Astrocyte (in vitro differentiated cells and primary cell): ENCODE measurements around the gene PPL. TPM values are rescaled to one million over a fixed set of nuclear protein-coding genes. Genes with fewer than 3 reads are reported as not detected.

Experiments
- DNase-seq: peaks from one replicate; pipeline ENCODE4 v3.0.0-alpha.2; 2010; ENCODE audit warnings: low read depth
- FAIRE-seq: peaks from 2 replicates; lab custom pipeline; 2011; peaks lifted over from hg19 to GRCh38; lab: Jason Lieb, UNC
- H2AFZ ChIP-seq: 2 replicates; pipeline ENCODE4 v1.6.0; 2012; ENCODE audit warnings: low read depth, low read length, inconsistent platforms
- H3K27ac ChIP-seq: 2 replicates; pipeline ENCODE4 v1.5.1; 2011; ENCODE audit warnings: low read depth, low read length, inconsistent platforms
- H3K27me3 ChIP-seq: 2 replicates; pipeline ENCODE4 v1.6.0; 2011; ENCODE audit warnings: low read length, inconsistent platforms; ENCODE audit not compliant: insufficient read depth
- H3K36me3 ChIP-seq: 2 replicates; pipeline ENCODE4 v1.5.1; 2011; ENCODE audit warnings: low read length, inconsistent platforms; ENCODE audit not compliant: insufficient read depth
- H3K4me1 ChIP-seq: 2 replicates; pipeline ENCODE4 v1.5.1; 2011; ENCODE audit warnings: low read length, inconsistent platforms; ENCODE audit not compliant: insufficient read depth
- H3K4me2 ChIP-seq: 2 replicates; pipeline ENCODE4 v1.6.0; 2012; ENCODE audit warnings: low read length, inconsistent platforms
- H3K4me3 ChIP-seq: 2 replicates; pipeline ENCODE4 v1.5.1; 2011; ENCODE audit warnings: low read depth, mild to moderate bottlenecking, low read length, inconsistent platforms; ENCODE audit not compliant: insufficient read depth
- H3K79me2 ChIP-seq: 2 replicates; pipeline ENCODE4 v1.6.0; 2012; ENCODE audit warnings: mild to moderate bottlenecking, low read length, inconsistent platforms; ENCODE audit not compliant: insufficient read depth
- H3K9ac ChIP-seq: 2 replicates; pipeline ENCODE4 v1.6.0; 2012; ENCODE audit warnings: mild to moderate bottlenecking, low read length, inconsistent platforms
- H3K9me3 ChIP-seq: 2 replicates; pipeline ENCODE4 v1.5.1; 2012; ENCODE audit warnings: low read depth, mild to moderate bottlenecking, low read length, inconsistent platforms; ENCODE audit not compliant: insufficient read depth
- H4K20me1 ChIP-seq: 2 replicates; pipeline ENCODE4 v1.6.0; 2012; ENCODE audit warnings: low read length, inconsistent platforms; ENCODE audit not compliant: insufficient read depth
- H3K27ac Mint-ChIP-seq: one replicate; pipeline ENCODE4 v1.8.0; 2021; ENCODE audit warnings: mild to moderate bottlenecking, mixed read lengths; ENCODE audit not compliant: unreplicated experiment
- H3K27me3 Mint-ChIP-seq: one replicate; pipeline ENCODE4 v1.8.0; 2021; ENCODE audit warnings: low read depth, mixed read lengths; ENCODE audit not compliant: unreplicated experiment
- H3K36me3 Mint-ChIP-seq: one replicate; pipeline ENCODE4 v1.8.0; 2021; ENCODE audit warnings: low read depth, mixed read lengths; ENCODE audit not compliant: unreplicated experiment
- H3K4me1 Mint-ChIP-seq: one replicate; pipeline ENCODE4 v1.8.0; 2021; ENCODE audit warnings: low read depth, mixed read lengths; ENCODE audit not compliant: unreplicated experiment
- H3K4me3 Mint-ChIP-seq: one replicate; pipeline ENCODE4 v1.8.0; 2021; ENCODE audit warnings: mild to moderate bottlenecking, moderate library complexity, mixed read lengths; ENCODE audit not compliant: unreplicated experiment
- H3K9me3 Mint-ChIP-seq: one replicate; pipeline ENCODE4 v1.8.0; 2021; ENCODE audit warnings: mild to moderate bottlenecking, mixed read lengths; ENCODE audit not compliant: unreplicated experiment
- EZH2 ChIP-seq: IDR thresholded peaks from 2 replicates; pipeline ENCODE4 v1.6.1; 2012; ENCODE audit warnings: mild to moderate bottlenecking, low read length, inconsistent platforms; ENCODE audit not compliant: insufficient read depth
- total RNA-seq: library from RNA; stranded (reverse); gene quantifications from 2 replicates; pipeline ENCODE4 v1.2.1, GENCODE V29; 2021
- TF ChIP-seq, protein P1 (sequence below): IDR thresholded peaks from 2 replicates; pipeline ENCODE4 v1.5.1; 2011; ENCODE audit warnings: low read depth, mild to moderate bottlenecking, inconsistent platforms, low read length, moderate library complexity; ENCODE audit not compliant: insufficient read depth

The PPL gene
- total RNA-seq, 1 donor from 2014 or later = 12.3 TPM

DNA sequence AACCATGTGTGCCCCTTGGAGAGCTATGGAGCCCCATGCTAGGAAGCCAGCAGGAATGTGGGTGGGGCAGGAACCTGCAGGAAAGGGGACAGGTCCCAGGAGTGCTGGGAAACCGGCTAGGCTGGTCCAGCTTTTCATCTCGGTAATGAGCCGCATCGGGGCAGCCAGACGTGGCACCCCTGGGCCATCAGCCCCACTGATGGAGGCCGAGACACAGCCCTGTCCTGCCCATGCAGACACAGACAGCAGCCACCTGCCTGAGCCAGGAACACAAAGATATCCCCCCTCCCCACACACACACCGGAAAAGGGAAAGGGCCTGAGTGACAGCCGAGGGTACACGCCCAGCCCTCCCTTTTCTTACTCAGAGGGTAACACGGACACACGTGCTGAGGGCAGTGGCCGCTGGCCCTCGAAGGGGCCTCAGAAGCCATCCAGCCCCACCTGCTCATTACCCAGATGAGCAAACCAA is 18.1 kb downstream of the PPL start:
- FAIRE-seq = no peak
- Mint-ChIP-seq H3K4me3 (no peak overlapping the region), H3K27ac (peak overlapping the region; percentile 18)

DNA sequence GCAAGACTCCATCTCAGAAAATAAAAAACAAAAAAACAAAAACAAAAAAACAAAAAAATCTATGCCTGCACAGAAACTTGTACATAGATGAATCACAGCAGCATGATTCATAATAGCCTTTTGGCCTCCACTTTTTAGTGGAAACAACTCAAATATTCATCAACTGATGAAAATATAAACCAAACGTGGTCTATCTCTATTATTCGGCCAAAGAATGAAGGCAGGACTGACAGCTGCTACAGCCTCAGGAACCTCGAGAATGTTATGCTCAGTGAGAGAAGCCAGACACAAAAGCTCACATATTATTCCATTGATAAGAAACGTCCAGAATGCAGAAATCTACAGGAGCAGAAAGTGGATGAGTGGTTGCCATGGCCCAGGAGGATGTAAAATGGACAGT is 19.8 kb downstream of the PPL start:
- Histone ChIP-seq H3K27me3 (no peaks in the 10 kb centered on the region), H3K4me3 (no peak overlapping the region), H3K9me3 (peaks cover 2% of the 10 kb centered on the region), H3K4me1 (peaks cover 20% of the 10 kb centered on the region), H3K79me2 (no peaks in the 10 kb centered on the region), H4K20me1 (no peaks in the 10 kb centered on the region), H2AFZ (no peak overlapping the region), H3K9ac (no peak overlapping the region), H3K27ac (peak overlapping the region; percentile 16), H3K4me2 (peak overlapping the region; percentile 4), H3K36me3 (no peaks in the 10 kb centered on the region)
- Mint-ChIP-seq H3K27me3 (no peaks in the 10 kb centered on the region), H3K4me3 (no peak overlapping the region), H3K27ac (peak overlapping the region; percentile 38), H3K4me1 (peaks cover 16% of the 10 kb centered on the region), H3K9me3 (no peaks in the 10 kb centered on the region), H3K36me3 (no peaks in the 10 kb centered on the region)
- TF ChIP-seq EZH2 = no peak
- TF ChIP-seq, protein P1, sequence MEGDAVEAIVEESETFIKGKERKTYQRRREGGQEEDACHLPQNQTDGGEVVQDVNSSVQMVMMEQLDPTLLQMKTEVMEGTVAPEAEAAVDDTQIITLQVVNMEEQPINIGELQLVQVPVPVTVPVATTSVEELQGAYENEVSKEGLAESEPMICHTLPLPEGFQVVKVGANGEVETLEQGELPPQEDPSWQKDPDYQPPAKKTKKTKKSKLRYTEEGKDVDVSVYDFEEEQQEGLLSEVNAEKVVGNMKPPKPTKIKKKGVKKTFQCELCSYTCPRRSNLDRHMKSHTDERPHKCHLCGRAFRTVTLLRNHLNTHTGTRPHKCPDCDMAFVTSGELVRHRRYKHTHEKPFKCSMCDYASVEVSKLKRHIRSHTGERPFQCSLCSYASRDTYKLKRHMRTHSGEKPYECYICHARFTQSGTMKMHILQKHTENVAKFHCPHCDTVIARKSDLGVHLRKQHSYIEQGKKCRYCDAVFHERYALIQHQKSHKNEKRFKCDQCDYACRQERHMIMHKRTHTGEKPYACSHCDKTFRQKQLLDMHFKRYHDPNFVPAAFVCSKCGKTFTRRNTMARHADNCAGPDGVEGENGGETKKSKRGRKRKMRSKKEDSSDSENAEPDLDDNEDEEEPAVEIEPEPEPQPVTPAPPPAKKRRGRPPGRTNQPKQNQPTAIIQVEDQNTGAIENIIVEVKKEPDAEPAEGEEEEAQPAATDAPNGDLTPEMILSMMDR = no peak
- DNase-seq (peak; percentile 72), FAIRE-seq (peak; percentile 34)

More for the DNA sequence above, 18.1 kb downstream of the PPL start:
- DNase-seq = no peak
- H3K27ac ChIP-seq = no peak overlapping the region
- H4K20me1 ChIP-seq = no peaks in the 10 kb centered on the region
- no peak for TF ChIP-seq EZH2
- TF ChIP-seq, protein P1 = no peak
- Mint-ChIP-seq H3K4me1 (peaks cover 18% of the 10 kb centered on the region), H3K9me3 (no peaks in the 10 kb centered on the region), H3K27me3 (no peaks in the 10 kb centered on the region), H3K36me3 (no peaks in the 10 kb centered on the region)
- peaks cover 3% of the 10 kb centered on the region for H3K27me3 ChIP-seq
- no peaks in the 10 kb centered on the region for H3K79me2 ChIP-seq
- no peak overlapping the region for H3K4me2 ChIP-seq
- peaks cover 2% of the 10 kb centered on the region for H3K9me3 ChIP-seq
- H3K4me3 ChIP-seq = no peak overlapping the region
- no peak overlapping the region for H3K9ac ChIP-seq
- H2AFZ ChIP-seq = no peak overlapping the region
- peaks cover 20% of the 10 kb centered on the region for H3K4me1 ChIP-seq
- no peaks in the 10 kb centered on the region for H3K36me3 ChIP-seq

DNA sequence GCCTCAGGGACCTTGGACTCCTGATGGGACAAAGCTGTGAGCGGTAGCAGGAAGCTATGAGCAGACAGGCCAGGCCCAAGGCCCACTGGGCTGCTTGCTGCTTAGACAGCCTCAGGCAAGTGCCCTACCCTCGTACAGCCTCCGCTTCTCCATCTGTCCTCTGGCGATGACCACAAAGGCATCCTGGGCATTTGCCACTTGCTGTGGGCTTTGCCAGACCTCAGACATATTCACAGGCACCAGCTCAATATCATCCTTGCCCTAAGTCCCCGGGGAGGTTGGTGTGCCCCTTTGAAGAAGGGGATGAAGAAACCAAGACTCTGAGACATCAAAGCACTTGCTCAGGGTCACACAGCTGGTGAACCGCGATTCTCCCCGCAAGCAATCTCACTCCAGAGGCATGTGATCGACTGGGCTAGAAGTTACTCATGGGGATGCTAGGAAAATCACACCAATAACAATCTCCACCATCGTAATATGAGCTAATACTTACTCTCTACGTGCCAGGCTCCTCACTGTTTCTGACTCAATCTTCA is 21.7 kb downstream of the PPL start:
- no peaks in the 10 kb centered on the region for H3K36me3 ChIP-seq
- H2AFZ ChIP-seq = no peak overlapping the region
- Mint-ChIP-seq H3K27ac (peak overlapping the region; percentile 87), H3K27me3 (no peaks in the 10 kb centered on the region), H3K9me3 (no peaks in the 10 kb centered on the region), H3K4me3 (no peak overlapping the region), H3K4me1 (peaks cover 16% of the 10 kb centered on the region), H3K36me3 (no peaks in the 10 kb centered on the region)
- no peaks in the 10 kb centered on the region for H4K20me1 ChIP-seq
- H3K27ac ChIP-seq = peak overlapping the region; percentile 78
- peak; percentile 94 for DNase-seq
- peak; percentile 39 for FAIRE-seq
- peak overlapping the region; percentile 22 for H3K9ac ChIP-seq
- H3K9me3 ChIP-seq = peaks cover 2% of the 10 kb centered on the region
- no peaks in the 10 kb centered on the region for H3K79me2 ChIP-seq
- H3K4me1 ChIP-seq = peaks cover 20% of the 10 kb centered on the region
- TF ChIP-seq EZH2 = no peak
- TF ChIP-seq, protein P1 = no peak
- no peak overlapping the region for H3K4me3 ChIP-seq
- H3K27me3 ChIP-seq = no peaks in the 10 kb centered on the region
- peak overlapping the region; percentile 49 for H3K4me2 ChIP-seq
